Measurements from ENCODE around the gene RNU1-1. TPM values are rescaled to one million over a fixed set of nuclear protein-coding genes. Genes with fewer than 3 reads are reported as not detected.
A peak's percentile ranks its signal among the peaks of the same experiment; 100 is the strongest.

RNU1-1 gene
- total and polyA plus RNA-seq, 5 donors from 2014 or later: 23.7 to 3,278 TPM; not detected in 3

DNA sequence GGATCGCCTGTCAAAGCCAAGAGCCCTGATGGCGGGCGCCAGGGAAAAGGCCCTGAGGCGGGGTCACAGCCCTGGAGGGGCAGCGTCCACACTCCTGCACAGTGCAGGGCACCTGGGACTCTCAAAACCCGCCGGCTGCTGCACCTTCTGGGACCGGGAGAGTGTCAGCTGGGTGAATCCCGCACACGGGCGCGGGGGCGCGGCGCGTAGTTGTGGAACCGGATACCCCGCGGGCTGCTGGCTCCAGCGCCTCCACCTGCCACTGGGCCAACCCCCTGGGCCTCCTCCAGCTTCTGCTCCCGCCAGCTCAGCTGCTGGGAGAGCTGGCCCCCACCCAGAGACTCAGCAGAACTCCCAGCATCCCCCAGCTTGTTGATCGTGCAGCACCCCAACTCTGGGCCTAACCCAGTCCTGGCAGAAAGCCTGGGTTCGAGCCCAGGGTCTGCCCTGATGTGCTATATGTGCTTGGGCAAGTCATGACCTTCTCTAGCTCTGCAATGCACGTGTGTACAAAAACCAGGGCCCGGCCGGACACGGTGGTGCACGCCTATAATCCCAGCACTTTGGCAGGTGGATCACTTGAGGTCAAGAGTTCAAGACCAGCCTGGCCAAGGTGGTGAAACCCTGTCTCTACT is 39.8 kb downstream of the RNU1-1 start:
- no peak for ATAC-seq (ENCODE audit: low read depth in 2 of 2)
- Mint-ChIP-seq H3K27ac (no peak overlapping the region), H3K36me3 (peaks cover 27% of the 10 kb centered on the region)

DNA sequence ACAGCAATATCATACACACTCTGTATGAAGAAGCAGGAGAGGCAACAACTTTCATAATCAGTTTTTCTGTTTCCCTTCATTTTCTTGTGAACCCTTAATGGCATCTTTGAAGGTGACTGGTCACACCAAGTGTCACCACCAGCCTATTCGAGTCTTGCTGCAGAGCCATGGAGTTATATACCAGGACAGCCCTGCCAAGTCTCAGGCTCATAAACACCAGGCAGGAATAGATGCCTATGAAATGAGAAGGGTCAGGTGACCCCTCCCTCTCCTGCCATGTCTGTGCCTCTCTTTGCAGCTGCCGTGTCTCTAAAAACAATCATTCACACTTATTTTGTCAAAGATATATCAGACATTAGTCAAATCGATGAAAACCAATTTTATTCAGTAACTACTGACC is 45.5 kb downstream of the RNU1-1 start:
- no peak overlapping the region for H3K27ac Mint-ChIP-seq
- H3K4me1 Mint-ChIP-seq: peaks cover 14 to 35% (median 23%) of the 10 kb centered on the region in 4 donors
- peaks cover 26% of the 10 kb centered on the region for H3K36me3 Mint-ChIP-seq
- no peaks in the 10 kb centered on the region for H3K27me3 Mint-ChIP-seq
- Histone ChIP-seq H3K27ac (ENCODE audit: insufficient read depth, low read length, poor library complexity, severe bottlenecking) (no peak overlapping the region), H3K4me1 (ENCODE audit: control insufficient read depth, insufficient read depth, low read length, poor library complexity, severe bottlenecking) (no peaks in the 10 kb centered on the region), H3K36me3 (ENCODE audit: control insufficient read depth, insufficient read depth, low read length) (peaks cover 10% of the 10 kb centered on the region), H3K9me3 (ENCODE audit: control insufficient read depth in 2 of 2, low read length in 2 of 2) (no peaks in the 10 kb centered on the region), H3K4me3 (ENCODE audit: low read depth, low read length) (no peak overlapping the region), H3K27me3 (ENCODE audit: control insufficient read depth, insufficient read depth, low read length) (no peaks in the 10 kb centered on the region)
- DNase-seq (no peak), ATAC-seq (ENCODE audit: low read depth in 2 of 2) (no peak)
- H3K4me3 Mint-ChIP-seq: no peak overlapping the region
- H3K9me3 Mint-ChIP-seq: no peaks in the 10 kb centered on the region

More for the DNA sequence above, 39.8 kb downstream of the RNU1-1 start:
- Histone ChIP-seq H3K36me3 (ENCODE audit: control insufficient read depth, insufficient read depth, low read length) (peaks cover 27% of the 10 kb centered on the region), H3K4me3 (ENCODE audit: low read depth, low read length) (no peak overlapping the region), H3K4me1 (ENCODE audit: control insufficient read depth, insufficient read depth, low read length, poor library complexity, severe bottlenecking) (no peaks in the 10 kb centered on the region), H3K27ac (ENCODE audit: insufficient read depth, low read length, poor library complexity, severe bottlenecking) (no peak overlapping the region), H3K9me3 (ENCODE audit: control insufficient read depth in 2 of 2, low read length in 2 of 2) (no peaks in the 10 kb centered on the region), H3K27me3 (ENCODE audit: control insufficient read depth, insufficient read depth, low read length) (no peaks in the 10 kb centered on the region)
- peaks cover 11 to 23% (median 14%) of the 10 kb centered on the region in 4 donors for H3K4me1 Mint-ChIP-seq
- H3K4me3 Mint-ChIP-seq: no peak overlapping the region
- no peaks in the 10 kb centered on the region for H3K9me3 Mint-ChIP-seq
- no peaks in the 10 kb centered on the region for H3K27me3 Mint-ChIP-seq
- no peak for DNase-seq

DNA sequence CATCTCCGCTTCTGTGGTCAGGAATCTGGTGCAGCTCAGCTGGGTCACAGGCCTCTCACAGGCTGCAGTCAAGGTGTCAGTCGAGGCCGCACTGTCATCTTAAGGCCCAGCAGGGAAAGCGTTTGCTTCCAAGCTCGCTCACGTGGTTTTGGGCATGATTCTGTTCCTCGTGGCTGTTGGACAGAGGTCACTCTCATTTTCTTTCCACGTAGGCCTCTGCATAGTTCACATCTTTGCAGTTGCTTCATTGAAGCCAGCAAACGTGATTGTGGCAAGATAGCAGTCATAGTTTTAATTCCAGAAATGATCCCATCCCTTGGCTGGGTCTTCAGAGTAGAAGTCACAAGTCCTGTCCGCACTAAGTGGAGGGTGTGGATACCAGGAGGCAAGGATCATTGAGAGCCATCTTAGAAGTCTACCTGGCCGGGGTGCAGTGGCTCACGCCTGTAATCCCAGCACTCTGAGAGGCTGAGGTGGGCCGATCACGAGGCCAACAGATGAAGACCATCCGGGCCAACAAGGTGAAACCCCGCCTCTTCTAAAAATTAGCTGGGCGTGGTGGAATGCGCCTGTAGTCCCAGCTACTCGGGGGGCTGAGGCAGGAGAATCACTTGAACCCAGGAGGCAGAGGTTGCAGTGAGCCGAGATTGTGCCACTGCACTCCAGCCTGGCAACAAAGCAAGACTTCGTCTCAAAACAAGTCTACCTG is 49.0 kb downstream of the RNU1-1 start:
- Mint-ChIP-seq H3K9me3 (no peaks in the 10 kb centered on the region), H3K27ac (peak overlapping the region in 1 of 3 donors; percentile 5), H3K27me3 (no peaks in the 10 kb centered on the region), H3K4me3 (no peak overlapping the region), H3K4me1 (peaks cover 5 to 26% (median 17%) of the 10 kb centered on the region in 4 donors), H3K36me3 (peaks cover 28% of the 10 kb centered on the region)
- Histone ChIP-seq H3K36me3 (ENCODE audit: control insufficient read depth, insufficient read depth, low read length) (peaks cover 17% of the 10 kb centered on the region), H3K4me1 (ENCODE audit: control insufficient read depth, insufficient read depth, low read length, poor library complexity, severe bottlenecking) (no peaks in the 10 kb centered on the region), H3K4me3 (ENCODE audit: low read depth, low read length) (no peak overlapping the region), H3K27ac (ENCODE audit: insufficient read depth, low read length, poor library complexity, severe bottlenecking) (no peak overlapping the region), H3K27me3 (ENCODE audit: control insufficient read depth, insufficient read depth, low read length) (no peaks in the 10 kb centered on the region), H3K9me3 (ENCODE audit: control insufficient read depth in 2 of 2, low read length in 2 of 2) (no peaks in the 10 kb centered on the region)
- no peak for DNase-seq
- ATAC-seq (ENCODE audit: low read depth in 2 of 2): no peak

Other genes starting within 250 kb of the RNU1-1 start
- gene FBXO42, start 161.8 kb downstream of the RNU1-1 start, total RNA-seq: 22.0 TPM
- gene FBXO42, start 161.8 kb downstream of the RNU1-1 start, polyA plus RNA-seq: 10 to 100 TPM; 13.5 to 23.2 (median 21.5) TPM
- 136 TPM for gene SZRD1, start 147.0 kb downstream of the RNU1-1 start, total RNA-seq
- 10 to 100 TPM; 36.9 to 54.5 (median 44.6) TPM for gene SZRD1, start 147.0 kb downstream of the RNU1-1 start, polyA plus RNA-seq
- gene SPATA21, start 76.9 kb downstream of the RNU1-1 start, total RNA-seq: not detected
- not detected for gene SPATA21, start 76.9 kb downstream of the RNU1-1 start, polyA plus RNA-seq
- gene NECAP2, start 73.6 kb downstream of the RNU1-1 start, total RNA-seq: 147 TPM
- 100 to 1,000 TPM; 276 to 323 (median 303) TPM for gene NECAP2, start 73.6 kb downstream of the RNU1-1 start, polyA plus RNA-seq
- 13.0 TPM for gene NBPF1, start 99.3 kb upstream of the RNU1-1 start, total RNA-seq
- gene NBPF1, start 99.3 kb upstream of the RNU1-1 start, polyA plus RNA-seq: 1 to 10 TPM in 3 of 4 donors, under 1 TPM in 1; 0.49 to 3.7 (median 2.1) TPM
- gene RNU1-3, start 152.7 kb upstream of the RNU1-1 start, total RNA-seq: 3,278 TPM
- 10 to 100 TPM in 1 of 4 donors, not detected in 3; 23.7 TPM for gene RNU1-3, start 152.7 kb upstream of the RNU1-1 start, polyA plus RNA-seq
- gene RNU1-4, start 226.2 kb upstream of the RNU1-1 start, total RNA-seq: 3,278 TPM
- gene RNU1-4, start 226.2 kb upstream of the RNU1-1 start, polyA plus RNA-seq: 10 to 100 TPM in 1 of 4 donors, not detected in 3; 23.7 TPM

Measured in CD4-positive, CD25-positive, alpha-beta regulatory T cell (primary cell).